ENCODE results near the gene PBX1. TPM values are rescaled to one million over a fixed set of nuclear protein-coding genes. Genes with fewer than 3 reads are reported as not detected.

The PBX1 gene
- total RNA-seq, 4 donors from 2014 or later = 89.6 to 138 (median 112) TPM

DNA sequence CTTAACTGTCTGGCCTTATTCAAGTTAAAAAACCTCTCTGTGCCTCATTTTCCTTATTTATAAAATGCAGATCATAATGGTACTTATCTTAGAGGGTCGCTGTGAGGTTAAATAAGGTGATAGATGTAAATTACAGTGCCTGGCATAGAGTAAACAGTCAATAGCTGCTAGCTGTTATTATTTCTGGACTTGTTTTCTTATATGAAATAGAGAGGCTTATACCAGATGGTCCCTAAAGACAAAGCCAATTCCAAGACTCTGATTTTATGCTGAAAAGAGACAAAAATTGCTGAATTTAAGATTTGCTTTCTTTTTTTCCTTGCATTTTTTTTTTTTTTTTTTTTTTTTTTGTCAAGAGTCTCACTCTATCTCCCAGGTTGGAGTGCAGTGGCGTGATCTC is 10.3 kb downstream of the PBX1 start:
- Histone ChIP-seq H3K9me3 (no peaks in the 10 kb centered on the region), H3K4me1 (peaks cover 26 to 81% (median 72%) of the 10 kb centered on the region in 4 donors), H3K27ac (replicated peaks in 1 of 4) (peak overlapping the region; percentile 62 to 90 (median 74)), H3K27me3 (no peaks in the 10 kb centered on the region), H3K4me3 (peak overlapping the region in 2 of 4 donors; percentile 8 to 21), H3K36me3 (peaks cover 0 to 8% (median 0%) of the 10 kb centered on the region in 4 donors)
- DNase-seq (ENCODE audit: extremely low spot score) = no peak
- 91% methylated on average over 2 of the region's 2 CpGs for WGBS
- intact Hi-C loops (cut with DNase I) = loop anchor here (10.0 kb wide), 1 partner anchor 136 kb away; no protein-coding TSS in a partner anchor
- TF ChIP-seq EP300 (IDR thresholded peaks at IDR 0.05) (no peak), POLR2AphosphoS5 (IDR thresholded peaks at IDR 0.05) (no peak), POLR2A (IDR thresholded peaks at IDR 0.05; ENCODE audit: low read depth) (no peak)
- TF ChIP-seq, protein P1, sequence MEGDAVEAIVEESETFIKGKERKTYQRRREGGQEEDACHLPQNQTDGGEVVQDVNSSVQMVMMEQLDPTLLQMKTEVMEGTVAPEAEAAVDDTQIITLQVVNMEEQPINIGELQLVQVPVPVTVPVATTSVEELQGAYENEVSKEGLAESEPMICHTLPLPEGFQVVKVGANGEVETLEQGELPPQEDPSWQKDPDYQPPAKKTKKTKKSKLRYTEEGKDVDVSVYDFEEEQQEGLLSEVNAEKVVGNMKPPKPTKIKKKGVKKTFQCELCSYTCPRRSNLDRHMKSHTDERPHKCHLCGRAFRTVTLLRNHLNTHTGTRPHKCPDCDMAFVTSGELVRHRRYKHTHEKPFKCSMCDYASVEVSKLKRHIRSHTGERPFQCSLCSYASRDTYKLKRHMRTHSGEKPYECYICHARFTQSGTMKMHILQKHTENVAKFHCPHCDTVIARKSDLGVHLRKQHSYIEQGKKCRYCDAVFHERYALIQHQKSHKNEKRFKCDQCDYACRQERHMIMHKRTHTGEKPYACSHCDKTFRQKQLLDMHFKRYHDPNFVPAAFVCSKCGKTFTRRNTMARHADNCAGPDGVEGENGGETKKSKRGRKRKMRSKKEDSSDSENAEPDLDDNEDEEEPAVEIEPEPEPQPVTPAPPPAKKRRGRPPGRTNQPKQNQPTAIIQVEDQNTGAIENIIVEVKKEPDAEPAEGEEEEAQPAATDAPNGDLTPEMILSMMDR (IDR thresholded peaks at IDR 0.05) = no peak

DNA sequence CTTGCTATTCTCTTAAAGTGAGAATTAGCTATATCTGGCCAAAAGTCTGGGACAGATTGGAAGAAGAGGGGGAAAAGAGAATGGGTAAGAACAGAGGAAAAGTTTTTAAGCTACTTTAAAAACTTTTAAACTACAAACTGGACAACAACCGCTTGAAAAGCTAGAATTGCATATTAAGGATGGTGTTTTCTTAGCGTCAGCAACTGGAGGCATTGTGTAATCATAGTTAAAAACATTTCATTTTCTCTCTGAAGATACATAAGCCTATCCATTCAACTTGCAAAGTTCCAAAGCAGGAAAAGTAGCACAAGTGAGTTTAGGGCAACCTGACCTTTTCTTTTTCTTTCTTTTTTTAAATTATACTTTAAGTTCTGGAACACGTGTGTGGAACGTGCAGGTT is 10.9 kb downstream of the PBX1 start:
- Histone ChIP-seq H3K9me3 (no peaks in the 10 kb centered on the region), H3K27ac (replicated peaks in 1 of 4) (peak overlapping the region; percentile 62 to 90 (median 74)), H3K4me1 (peaks cover 24 to 87% (median 78%) of the 10 kb centered on the region in 4 donors), H3K4me3 (peak overlapping the region in 2 of 4 donors; percentile 8 to 21), H3K36me3 (peaks cover 0 to 8% (median 0%) of the 10 kb centered on the region in 4 donors), H3K27me3 (no peaks in the 10 kb centered on the region)
- intact Hi-C loops (cut with DNase I) = loop anchor here (10.0 kb wide), 1 partner anchor 135 kb away; no protein-coding TSS in a partner anchor
- 67% methylated on average over 4 of the region's 4 CpGs for WGBS
- TF ChIP-seq POLR2A (IDR thresholded peaks at IDR 0.05; ENCODE audit: low read depth) (no peak), EP300 (IDR thresholded peaks at IDR 0.05) (no peak), POLR2AphosphoS5 (IDR thresholded peaks at IDR 0.05) (no peak)
- TF ChIP-seq, protein P1 (IDR thresholded peaks at IDR 0.05) = no peak
- DNase-seq (ENCODE audit: extremely low spot score) = peak; percentile 2

DNA sequence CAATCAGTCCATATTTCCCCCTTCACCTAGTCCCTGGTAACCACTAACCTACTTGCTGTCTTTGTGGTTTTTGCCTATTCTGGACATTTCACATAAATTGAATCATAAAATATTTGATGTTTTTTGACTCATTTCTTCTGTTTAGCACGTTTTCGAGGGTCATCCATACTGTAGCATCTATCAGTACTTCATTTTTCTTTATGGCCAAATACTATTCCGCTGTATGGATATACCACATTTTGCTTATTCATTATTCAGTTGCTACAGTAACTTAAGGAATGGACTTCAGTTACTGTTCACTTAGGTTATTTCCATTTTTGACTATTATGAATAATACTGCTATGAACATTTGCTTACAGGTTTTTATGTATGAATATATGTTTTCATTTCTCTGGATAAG is 12.3 kb downstream of the PBX1 start:
- no peak for DNase-seq (ENCODE audit: extremely low spot score)
- intact Hi-C loops (cut with DNase I) = no loop called here
- no peaks in the 10 kb centered on the region for H3K9me3 ChIP-seq
- H3K4me1 ChIP-seq = peaks cover 33 to 91% (median 84%) of the 10 kb centered on the region in 4 donors
- TF ChIP-seq POLR2A (IDR thresholded peaks at IDR 0.05; ENCODE audit: low read depth) = no peak
- TF ChIP-seq, protein P1 (IDR thresholded peaks at IDR 0.05) = no peak
- no peak for TF ChIP-seq POLR2AphosphoS5 (IDR thresholded peaks at IDR 0.05)
- no peak for TF ChIP-seq EP300 (IDR thresholded peaks at IDR 0.05)
- 92% methylated on average over 3 of the region's 3 CpGs for WGBS
- no peaks in the 10 kb centered on the region for H3K27me3 ChIP-seq
- H3K27ac ChIP-seq (replicated peaks in 1 of 4) = peak overlapping the region in 3 of 4 donors; percentile 62 to 90 (median 89)
- peaks cover 0 to 12% (median 0%) of the 10 kb centered on the region in 4 donors for H3K36me3 ChIP-seq
- no peak overlapping the region for H3K4me3 ChIP-seq

DNA sequence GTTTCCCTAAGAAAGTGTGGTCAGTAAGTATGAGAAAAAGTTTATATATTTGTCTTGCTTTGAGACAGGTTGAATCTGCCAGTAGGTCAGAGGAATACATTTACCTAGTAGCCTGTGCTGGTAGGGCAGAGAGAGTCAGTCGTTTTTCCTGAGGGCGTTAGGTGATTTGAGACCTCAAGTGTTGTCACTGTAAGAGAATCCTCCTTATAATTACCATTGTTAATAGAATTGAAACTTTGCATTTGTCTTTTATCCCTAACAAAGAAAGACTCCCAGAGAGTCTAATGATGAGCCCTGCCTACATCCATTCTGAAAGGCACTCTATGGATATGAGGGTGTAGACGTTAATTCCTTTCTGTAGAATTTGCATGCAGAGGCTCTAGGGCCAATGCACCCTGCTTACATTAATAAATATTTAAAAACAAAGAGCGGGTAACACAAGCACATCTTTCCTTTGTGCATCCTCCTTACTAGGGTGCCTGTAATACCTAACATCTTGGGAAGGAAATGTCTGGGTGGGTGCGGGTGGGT is 16.4 kb downstream of the PBX1 start:
- Histone ChIP-seq H3K4me1 (peaks cover 42 to 91% (median 86%) of the 10 kb centered on the region in 4 donors), H3K4me3 (peak overlapping the region; percentile 48 to 55 (median 50)), H3K9me3 (no peaks in the 10 kb centered on the region), H3K36me3 (peaks cover 0 to 7% (median 0%) of the 10 kb centered on the region in 4 donors), H3K27me3 (no peaks in the 10 kb centered on the region), H3K27ac (replicated peaks in 1 of 4) (peak overlapping the region; percentile 81 to 90 (median 88))
- WGBS = 48% methylated on average over 5 of the region's 5 CpGs
- DNase-seq (ENCODE audit: extremely low spot score) = no peak
- TF ChIP-seq POLR2AphosphoS5 (IDR thresholded peaks at IDR 0.05) = no peak
- no peak for TF ChIP-seq POLR2A (IDR thresholded peaks at IDR 0.05; ENCODE audit: low read depth)
- TF ChIP-seq EP300 (IDR thresholded peaks at IDR 0.05) = no peak
- TF ChIP-seq, protein P1 (IDR thresholded peaks at IDR 0.05) = no peak
- intact Hi-C loops (cut with DNase I) = no loop called here
